ENCODE data around the gene AHCY.

Gene AHCY

DNA sequence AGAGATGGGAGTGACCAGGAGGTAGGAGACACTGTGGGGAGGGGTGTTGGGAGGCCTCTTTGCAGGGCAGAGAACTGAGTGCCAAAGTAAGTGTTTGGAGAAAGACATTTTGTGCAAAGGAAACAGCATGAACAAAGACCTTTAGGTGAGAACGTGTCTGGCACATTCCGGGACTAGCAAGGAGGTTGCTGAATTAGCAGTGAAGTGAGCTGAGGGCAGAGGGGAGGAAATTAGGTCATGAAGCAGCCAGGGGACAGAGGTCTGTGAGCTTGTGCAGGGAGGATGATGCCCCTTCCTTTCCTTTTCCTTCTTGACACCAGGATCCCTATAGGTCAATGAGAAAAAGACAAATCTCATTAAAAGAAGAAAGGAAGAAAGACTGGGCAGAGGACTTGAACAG, 21.4 kb upstream of the AHCY start:
- DNase-seq (ENCODE audit: low read depth in 2 of 2) = no peak

DNA sequence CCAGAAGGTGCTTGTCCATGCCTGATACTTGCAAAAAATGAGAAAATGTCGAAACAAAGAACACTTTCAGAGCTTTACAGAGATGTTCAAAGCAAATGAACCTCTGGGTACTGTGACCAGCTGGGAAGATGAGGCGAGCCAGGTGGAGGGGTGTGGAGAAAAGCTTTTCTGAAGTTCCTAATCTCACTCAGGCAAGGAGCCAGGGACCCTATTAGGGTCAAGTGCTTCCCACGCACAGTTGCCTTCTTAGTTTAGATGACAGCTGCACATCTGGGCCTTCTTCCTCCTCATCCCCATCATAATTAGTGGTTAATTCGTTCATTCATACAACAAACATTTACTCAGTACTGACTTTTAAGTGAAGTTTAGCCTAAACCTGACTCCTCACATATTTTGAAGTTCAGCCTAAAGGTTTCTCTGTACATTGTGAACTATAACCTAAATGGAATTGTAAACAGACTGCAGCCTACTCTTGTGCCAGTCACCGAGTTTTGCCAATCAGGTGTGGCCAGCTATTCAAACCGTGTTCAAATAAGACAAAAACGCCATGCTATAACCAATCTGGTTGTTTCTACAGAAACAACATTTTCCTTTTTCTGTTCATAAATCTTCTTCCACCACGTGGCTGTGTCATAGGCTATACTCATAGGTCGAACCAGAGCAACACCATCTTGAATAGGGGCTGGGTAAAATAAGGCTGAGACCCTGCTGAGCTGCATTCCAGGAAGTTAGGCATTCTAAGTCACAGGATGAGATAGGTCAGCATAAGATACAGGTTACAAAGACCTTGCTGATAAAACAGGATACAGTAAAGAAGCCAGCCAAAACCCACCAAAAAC, 19.3 kb upstream of the AHCY start:
- DNase-seq (ENCODE audit: low read depth in 2 of 2) = no peak

DNA sequence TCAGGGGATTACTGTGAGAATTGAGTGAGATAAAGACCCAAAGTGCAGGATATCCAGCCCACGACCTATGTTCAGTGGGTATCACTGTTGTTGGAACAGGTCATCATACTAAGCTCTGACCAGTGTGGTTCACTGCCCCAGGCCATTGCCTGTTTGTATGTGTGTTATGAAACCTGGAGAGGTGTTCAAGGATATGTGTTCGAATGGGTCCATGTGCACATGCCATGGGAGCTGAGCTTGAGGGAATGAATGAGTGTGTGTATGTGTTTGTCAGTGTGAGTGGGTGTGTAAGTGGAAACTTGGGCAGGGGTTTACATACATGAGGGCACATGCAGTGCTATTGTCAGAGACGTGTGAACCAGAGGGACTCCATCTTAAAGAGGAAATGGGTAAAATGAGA, 17.7 kb upstream of the AHCY start:
- no peak for DNase-seq (ENCODE audit: low read depth in 2 of 2)

DNA sequence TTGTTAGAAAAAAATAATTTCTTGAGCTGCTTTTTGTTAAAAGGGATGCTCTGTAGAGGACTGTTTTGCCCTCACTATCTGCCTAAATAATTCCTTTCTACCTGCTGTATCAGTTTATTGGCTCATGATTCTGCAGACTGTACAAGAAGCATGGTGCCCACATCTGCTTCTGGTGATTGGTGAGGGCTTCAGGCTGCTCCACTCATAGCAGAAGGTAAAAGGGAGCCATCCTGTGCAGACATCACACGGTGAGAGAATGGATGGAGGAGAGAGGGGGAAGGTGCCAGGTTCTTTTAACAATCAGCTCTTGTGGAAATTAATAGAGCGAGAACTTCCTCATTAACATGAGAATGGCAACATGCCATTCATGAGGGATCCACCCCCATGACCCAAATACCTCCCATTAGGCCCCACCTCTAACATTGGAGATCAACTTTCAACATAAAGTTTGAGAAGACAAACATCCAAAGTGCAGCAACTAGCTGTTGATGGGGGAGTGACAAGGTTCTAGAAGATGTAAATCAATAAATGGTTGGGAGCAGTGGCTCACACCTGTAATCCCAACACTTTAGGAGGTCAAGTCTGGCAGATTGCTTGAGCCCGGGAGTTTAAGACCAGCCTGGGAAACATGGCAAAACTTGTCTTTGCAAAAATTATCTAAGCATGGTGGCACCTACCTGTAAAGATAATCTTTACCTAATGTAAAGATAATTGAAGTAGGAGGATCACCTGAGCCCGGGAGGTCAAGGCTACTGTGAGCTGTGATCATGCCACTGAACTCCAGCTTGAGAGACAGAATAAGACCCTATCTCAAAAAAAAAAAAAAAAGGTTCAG, 15.7 kb upstream of the AHCY start:
- no peak for DNase-seq (ENCODE audit: low read depth in 2 of 2)

DNA sequence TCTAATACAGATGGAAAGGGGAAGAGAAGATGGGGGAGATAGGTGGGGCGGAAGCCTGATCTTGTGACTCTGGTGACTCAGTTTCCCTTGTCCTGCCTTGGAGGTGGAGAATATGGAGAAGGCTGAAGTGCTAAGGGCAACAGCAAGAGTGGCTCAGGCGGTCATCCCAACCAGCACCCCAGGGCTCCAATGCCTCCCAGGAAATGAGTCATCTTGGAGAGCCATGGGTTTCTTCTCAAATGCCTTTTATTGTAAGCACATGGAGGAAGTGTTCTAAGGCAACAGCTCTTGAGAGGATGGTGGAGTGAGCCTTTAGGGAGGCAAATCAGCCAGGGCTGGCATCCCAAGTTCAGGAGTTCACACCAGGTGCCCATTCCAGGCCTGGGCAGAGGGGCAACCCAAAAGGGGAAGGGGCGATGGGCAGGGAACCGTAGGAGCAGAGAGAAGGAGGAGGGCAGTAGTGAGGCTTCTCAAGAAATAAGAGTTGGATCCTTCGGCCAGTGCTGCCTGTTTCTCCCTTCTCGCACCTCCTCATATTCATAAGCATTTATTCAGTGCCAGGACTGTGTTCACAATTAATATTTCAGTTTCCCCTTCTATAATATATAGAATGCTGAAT, 13.2 kb upstream of the AHCY start:
- no peak for DNase-seq (ENCODE audit: low read depth in 2 of 2)

DNA sequence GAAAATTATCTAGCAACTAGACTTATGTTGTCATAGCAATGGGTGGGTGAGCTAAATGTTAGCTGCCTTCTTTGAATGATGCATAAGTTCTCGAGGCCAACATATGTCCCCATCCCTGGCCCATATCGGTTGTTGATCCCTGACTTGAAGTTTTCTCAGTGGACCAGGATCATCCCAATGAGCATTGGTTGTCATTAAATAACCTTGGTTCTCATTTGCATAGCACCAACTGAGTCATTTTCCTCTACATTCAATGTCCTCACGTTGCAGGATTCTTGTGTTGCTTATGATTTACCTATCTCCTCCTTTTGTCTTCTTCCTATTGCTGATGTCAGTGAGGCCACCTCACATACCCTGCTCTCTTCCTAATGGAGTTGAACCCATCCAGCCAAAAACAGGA, 12.1 kb upstream of the AHCY start:
- DNase-seq (ENCODE audit: low read depth in 2 of 2) = no peak

DNA sequence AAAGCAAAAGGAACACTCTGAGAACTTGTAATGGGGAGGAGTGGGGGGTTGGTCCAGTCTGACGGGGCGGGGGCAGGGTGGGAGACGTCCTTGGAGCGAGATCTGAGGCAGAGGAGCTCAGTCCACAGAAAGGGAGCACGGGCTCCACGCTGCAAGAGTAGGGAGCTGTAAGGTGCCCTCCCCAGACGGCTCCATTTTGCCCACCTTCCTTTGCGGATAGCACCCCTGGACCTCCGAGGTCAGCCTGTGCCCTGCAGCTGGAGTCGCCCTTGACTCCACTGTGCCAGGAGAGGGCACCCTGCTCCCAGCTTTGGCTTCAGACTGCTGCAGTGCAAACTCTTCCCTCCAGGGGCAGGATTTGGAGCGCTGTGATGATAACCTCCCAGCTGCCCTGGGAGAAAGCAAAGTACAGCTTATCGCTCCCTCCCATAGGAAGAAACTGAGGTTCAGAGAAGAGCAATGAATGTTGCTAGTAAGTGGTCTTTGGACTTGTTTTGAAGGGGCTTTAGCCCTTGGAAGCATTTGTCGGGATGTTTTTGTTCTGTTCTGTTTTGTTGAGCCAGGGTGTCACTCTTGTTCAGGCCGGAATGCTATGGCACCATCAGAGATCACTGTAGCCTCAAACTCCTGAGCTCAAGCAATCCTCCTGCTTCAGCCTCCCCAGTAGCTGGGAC, 9.5 kb upstream of the AHCY start:
- peak; percentile 71 to 80 for DNase-seq (ENCODE audit: low read depth in 2 of 2)

DNA sequence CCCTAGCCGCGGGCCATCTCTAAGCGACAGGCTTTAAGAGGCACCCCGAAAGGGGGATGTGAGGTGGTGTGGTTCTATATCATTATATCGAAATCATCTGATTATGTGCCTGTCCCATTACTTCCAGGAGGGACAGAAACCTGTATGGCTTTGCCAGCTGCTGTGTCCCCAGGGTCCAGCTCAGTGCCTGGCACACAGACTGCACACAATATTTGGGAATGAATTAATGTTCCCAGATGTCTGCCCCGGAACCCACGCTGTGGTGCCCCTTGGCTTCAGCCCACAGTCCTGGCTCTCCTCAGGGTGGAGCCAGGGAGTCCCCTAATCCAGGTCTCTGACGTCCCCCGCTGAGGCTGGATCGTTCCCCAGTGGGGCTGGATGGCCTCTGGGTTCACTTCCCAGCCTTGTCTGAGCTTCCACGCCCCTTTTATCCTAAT, 8.9 kb upstream of the AHCY start:
- no peak for DNase-seq (ENCODE audit: low read depth in 2 of 2)

DNA sequence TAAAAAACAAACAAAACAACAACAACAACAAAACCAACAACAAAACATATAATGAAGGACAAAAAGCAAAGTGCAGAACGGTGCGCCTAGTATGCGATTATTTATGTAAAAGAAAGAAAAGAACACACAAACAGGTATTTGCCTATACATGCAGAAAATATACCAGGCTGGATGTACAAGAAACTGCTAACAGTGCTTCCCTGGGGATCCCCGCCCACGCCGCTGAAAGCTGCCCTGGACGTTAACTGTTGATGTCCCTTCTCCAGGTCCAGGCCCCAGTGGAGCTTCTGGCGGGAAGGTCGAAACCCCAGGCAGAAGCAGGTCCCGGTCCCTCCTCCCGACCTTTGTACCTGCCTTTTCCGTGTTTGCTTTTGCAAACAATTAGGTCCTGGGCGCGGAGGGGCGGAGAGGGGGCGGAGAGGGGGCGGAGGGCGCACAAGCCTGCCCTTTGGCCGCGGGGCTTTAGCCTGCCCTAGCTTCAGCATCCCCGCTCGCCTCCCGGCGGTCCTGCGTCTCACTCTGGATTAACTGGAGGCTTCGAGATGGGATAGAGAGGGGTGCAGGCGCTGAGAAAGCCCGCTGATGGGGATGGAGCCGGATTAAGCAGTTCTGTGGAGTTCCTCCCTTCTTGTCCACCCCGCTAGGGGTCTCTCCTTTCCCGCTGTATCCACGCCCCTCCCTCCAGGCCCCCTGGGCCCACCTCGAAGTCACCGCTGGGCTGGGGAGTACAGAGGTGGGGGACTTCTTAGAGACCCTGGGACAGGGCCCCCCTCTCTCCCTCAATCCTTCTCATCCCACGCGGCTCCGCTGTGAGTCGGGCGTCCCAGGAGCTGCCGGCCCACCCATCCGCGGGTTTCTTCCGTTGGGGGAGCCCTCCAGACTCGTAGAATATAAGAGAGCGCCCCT, 8.2 kb upstream of the AHCY start:
- DNase-seq (ENCODE audit: low read depth in 2 of 2) = no peak

DNA sequence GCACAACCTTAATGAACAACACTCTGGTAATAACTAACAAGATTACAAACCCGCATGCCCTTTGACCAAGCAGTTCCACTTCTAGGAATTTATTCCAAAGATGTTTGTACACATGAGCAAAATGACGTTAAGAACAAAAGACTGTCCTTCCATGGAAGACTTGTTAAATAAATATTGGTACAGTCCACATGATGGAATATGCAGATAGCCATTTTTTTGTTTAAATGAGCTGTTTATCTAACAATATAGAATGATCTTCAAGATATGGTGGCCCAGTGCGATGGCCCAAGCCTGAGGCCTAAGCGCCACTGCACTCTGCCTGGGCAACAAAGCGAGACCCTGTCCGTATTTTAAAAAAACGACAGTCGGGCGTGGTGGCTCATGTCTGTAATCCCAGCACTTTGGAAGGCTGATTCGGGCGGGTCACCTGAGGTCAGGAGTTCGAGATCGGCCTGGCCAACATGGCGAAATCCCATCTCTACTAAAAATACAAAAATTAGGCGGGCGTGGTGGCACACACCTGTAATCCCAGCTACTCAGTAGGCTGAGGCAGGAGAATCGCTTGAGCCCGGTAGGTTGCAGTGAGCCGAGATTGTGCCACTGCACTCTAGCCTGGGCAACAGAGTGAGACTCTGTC, 7.4 kb upstream of the AHCY start:
- no peak for DNase-seq (ENCODE audit: low read depth in 2 of 2)

DNA sequence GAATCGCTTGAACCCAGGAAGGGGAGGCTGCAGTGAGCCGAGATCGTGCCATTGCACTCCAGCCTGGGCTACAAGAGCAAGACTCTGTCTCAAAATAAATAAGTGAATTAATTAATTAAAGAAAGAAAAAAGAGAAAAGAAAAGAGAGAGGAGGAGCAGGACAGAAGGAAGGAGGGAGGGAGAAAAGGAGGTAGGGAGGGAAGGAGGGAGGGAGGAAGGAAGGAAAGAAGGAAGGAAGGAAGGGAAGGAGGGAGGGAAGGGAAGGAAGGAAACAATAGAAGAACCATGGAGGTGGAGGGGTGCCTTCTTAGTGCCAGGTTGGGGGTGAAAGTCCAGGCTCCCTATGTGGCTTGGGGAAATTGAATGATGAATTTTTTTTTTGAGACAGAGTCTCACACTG, 6.5 kb upstream of the AHCY start:
- no peak for DNase-seq (ENCODE audit: low read depth in 2 of 2)

DNA sequence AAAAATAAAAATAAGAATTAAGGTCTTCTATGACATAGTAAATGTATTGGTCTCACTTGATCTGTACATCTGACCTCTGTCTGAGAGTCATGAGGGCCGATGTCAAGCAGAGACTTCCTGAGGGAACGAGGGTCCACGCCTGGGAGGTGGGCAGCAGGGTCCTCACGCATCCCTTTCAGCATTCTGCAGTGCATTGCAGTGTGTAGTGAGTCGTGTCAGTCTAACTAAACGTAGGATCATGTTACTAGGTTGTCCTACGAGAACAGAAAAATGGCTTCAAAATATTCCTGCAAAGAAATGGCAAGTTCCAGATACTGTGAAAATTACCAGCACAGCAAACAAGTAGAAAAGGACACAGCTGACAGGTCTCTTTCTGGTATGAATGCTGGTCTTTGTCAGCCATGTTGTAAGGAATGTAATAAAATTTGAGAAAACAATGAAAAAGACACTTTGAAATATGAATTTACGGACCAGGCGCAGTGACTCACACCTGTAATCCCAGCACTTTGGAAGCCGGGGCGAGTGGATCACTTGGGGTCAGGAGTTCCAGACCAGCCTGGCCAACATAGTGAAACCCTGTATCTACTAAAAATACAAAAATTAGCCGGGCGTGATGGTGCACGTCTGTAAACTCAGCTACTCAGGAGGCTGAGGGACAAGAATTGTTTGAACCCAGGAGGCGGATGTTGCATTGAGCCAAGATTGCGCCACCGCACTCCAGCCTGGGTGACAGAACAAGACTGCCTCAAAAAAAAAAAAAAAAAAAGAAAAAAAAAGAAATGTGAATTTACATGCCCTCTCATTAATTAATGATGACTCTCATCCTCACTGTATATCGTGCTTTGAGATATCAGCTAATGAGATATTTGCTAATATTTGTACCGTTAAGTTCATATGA, 2.4 kb upstream of the AHCY start:
- DNase-seq (ENCODE audit: low read depth in 2 of 2) = no peak

DNA sequence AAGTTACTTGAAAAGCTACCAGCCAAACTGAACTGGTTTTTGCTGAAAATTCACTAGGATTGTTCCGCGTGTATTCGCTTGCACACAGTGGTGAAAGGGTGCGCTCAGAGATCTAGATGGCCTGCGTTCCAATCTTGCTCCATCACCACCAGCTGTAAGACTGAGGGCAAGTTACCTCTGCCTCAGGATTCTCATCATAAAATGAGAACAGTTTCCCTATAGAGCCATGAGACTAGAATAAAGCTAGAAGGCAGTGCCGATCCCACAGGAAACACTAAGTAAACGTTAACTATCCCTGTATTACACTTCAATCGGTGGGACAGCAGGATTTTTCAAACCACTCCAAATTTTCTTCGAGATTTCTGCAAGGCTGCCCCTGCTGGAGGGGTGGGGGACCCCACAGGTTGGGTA, 838 bp downstream of the AHCY start:
- no peak for DNase-seq (ENCODE audit: low read depth in 2 of 2)

DNA sequence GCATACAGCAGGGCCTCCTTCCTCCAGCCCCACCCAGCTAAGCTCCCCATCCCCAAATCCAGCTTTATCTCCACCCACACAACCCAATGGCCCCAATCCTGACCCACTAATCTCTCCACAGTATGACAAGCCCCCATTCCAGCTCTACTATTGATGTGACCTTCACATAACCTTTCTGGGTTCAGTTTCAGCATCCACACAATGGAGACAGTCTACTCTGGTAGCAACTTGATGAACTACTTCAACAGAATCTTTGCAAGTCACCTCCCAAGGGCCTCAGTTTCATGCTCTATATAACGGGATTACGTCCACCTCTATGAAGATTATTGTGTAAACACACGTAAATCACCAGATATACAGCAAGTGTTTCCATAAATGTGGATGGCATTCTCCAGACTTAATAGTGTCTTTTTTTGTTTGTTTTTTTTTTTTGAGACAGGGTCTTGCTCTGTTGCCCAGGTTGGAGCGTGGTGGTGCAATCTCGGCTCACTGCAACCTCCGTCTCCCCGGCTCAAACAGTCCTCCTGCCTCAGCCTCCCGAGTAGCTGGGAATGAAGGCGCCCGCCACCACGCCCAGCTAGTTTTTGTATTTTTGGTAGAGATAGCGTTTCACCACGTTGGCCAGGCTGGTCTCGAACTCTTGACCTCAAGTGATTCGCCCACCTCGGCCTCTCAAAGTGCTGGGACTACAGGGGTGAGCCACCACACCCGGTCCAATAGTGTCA, 1.4 kb downstream of the AHCY start:
- no peak for DNase-seq (ENCODE audit: low read depth in 2 of 2)

DNA sequence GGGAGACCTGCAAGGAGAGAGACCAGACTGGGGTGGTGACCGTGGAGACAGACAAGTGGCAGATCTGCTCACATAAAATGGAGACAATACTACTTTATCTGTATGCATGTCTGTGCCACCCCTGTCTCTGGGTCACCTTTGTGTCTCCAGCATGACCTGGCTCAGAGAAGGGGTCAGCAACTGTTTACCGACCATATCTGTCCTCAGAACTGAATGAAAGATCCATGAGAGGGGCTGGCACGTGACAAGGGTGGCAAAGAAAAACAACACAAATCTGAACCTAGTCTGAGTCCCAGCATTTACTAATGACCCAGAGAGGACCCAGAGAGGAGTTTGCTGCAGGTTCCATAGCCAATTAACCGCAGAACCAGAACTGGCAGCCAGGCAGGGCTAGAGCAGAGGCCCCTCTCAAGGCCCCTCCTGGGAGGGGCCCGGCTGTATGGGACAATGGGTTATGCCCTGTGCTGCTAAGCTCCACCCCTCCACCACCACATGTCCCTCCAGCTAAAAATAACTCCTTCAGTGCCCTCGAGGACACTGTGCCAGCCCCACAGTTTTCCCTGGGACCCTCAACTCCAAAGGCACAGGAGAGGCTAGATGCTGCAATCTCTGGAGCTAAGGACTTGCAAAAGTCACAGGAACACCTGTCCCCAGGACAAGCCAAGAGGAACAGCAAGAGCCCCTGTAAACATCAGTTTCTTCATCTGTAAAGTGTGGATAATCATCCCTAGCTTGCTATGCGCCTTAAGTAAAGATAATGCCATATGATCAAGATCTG, 2.2 kb downstream of the AHCY start:
- no peak for DNase-seq (ENCODE audit: low read depth in 2 of 2)

DNA sequence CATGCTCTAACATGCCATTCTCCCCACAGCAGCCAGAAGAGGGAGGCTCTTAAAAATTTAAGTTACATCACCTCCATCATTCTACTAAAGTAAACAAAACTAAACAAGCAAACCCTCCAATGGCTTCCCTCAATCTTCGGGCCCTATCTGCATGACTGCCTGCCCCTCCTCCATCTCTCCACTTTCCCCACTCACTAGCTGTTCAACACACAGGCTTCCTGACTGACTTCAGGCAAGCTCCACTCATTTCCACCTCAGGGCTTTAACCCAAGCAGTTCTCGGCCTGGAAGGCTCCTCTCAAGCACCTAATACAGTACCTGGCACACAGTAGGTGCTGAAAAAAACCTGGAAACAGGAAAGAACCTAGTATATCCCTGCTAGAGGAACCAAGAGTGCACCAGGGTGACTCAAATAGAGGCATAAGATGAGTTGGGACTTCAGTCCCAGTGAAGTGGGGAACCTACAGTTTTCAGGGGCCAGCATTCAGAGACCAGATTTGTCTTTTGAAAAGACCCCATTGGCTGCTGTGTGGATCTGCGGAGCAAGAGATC, 2.8 kb downstream of the AHCY start:
- DNase-seq (ENCODE audit: low read depth in 2 of 2) = no peak

DNA sequence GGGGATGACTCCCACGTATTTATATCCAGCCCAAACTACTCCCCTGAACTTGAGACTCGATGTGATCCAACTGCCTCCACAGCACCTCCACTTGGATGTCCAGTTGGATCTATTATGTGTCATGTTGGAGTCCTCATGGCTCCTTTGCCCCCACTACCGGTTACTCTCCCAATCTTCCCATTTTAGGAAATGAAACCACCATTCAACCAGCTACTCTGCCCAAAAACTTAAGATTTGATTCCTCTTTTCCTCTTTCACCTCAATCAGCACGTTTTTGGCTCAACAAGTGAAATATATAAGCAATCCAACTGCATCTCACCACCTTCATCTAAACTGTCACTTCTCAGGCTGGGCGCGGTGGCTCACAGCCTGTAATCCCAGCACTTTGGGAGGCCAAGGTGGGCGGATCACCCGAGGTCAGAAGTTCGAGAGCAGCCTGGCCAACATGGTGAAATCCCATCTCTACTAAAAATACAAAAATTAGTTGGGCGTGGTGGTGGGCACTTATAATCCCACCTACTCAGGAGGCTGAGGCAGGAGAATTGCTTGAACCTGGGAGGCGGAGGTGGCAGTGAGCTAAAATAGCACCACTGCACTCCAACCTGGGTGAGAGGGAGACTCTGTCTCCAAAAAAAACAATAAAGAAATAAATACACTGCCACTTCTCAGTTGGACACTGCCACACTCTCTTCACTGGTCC, 3.4 kb downstream of the AHCY start:
- no peak for DNase-seq (ENCODE audit: low read depth in 2 of 2)

All from stimulated activated CD8-positive, alpha-beta memory T cell treated with anti-CD3 and anti-CD28 coated beads, Interleukin-7, amount 100 ng/mL, for 1 hour (primary cell).